Urothelium cell line (cell line): ENCODE measurements around the gene GAB4.
A peak's percentile ranks its signal among the peaks of the same experiment; 100 is the strongest.
"Not testable (repeated sequence)": the region's sequence is repeated elsewhere in the genome, so short reads cannot be mapped to it uniquely, and the experiment has no call there.

ENCODE experiments used
- DNase-seq: peaks from one replicate; pipeline ENCODE4 v3.0.0; 2011; ENCODE audit warnings: low spot score, mixed read lengths
- FAIRE-seq: peaks from 2 replicates; lab custom pipeline; 2011; peaks lifted over from hg19 to GRCh38; lab: Jason Lieb, UNC

GAB4 gene

GRCh38 chr22:17007852-17008731, at the start of gene GAB4:
TSS of gene GAB4 (minus strand) at chr22:17008222. CDS start at chr22:17008114, 108 bp downstream.
- no peak for DNase-seq
- no peak for FAIRE-seq

GRCh38 chr22:17056807-17057206, 48.8 kb upstream of the GAB4 start:
- DNase-seq: no peak
- no peak for FAIRE-seq

- DNase-seq (no peak), FAIRE-seq (peak; percentile 80)
Observed at GRCh38 chr22:17056058-17056457, 48.0 kb upstream of the GAB4 start.

GRCh38 chr22:17047656-17048055, 39.6 kb upstream of the GAB4 start:
- no peak for FAIRE-seq
- DNase-seq: no peak

GRCh38 chr22:17046566-17047348, 38.7 kb upstream of the GAB4 start:
- DNase-seq (no peak), FAIRE-seq (no peak)

GRCh38 chr22:17043521-17043920, 35.5 kb upstream of the GAB4 start:
- FAIRE-seq (no peak), DNase-seq (no peak)

GRCh38 chr22:17036842-17037711, 29.1 kb upstream of the GAB4 start:
- peak; percentile 91 for FAIRE-seq
- DNase-seq: peak; percentile 23

- DNase-seq, FAIRE-seq: not testable (repeated sequence)
Observed at GRCh38 chr22:17035976-17036841, 28.2 kb upstream of the GAB4 start.

- DNase-seq (no peak), FAIRE-seq (no peak)
Observed at GRCh38 chr22:17035246-17035645, 27.2 kb upstream of the GAB4 start.

- FAIRE-seq, DNase-seq: not testable (repeated sequence)
Observed at GRCh38 chr22:17034532-17034931, 26.5 kb upstream of the GAB4 start.

GRCh38 chr22:17032277-17032676, 24.3 kb upstream of the GAB4 start:
- DNase-seq, FAIRE-seq: not testable (repeated sequence)

- not testable (repeated sequence) for DNase-seq, FAIRE-seq
Observed at GRCh38 chr22:17024380-17024779, 16.4 kb upstream of the GAB4 start.

GRCh38 chr22:17015552-17015951, 7.5 kb upstream of the GAB4 start:
- DNase-seq, FAIRE-seq: not testable (repeated sequence)

GRCh38 chr22:17014101-17014440, 6.0 kb upstream of the GAB4 start:
- DNase-seq, FAIRE-seq: not testable (repeated sequence)

GRCh38 chr22:17013396-17014100, 5.5 kb upstream of the GAB4 start:
- FAIRE-seq (no peak), DNase-seq (no peak)

GRCh38 chr22:17012267-17012666, 4.2 kb upstream of the GAB4 start:
- no peak for FAIRE-seq

GRCh38 chr22:17009640-17010291, 1.7 kb upstream of the GAB4 start:
- no peak for FAIRE-seq
- no peak for DNase-seq

More at GRCh38 chr22:17012267-17012666, 4.2 kb upstream of the GAB4 start:
- no peak for DNase-seq

- DNase-seq (no peak), FAIRE-seq (no peak)
Observed at GRCh38 chr22:17007257-17007656, 765 bp downstream of the GAB4 start.

- FAIRE-seq (no peak), DNase-seq (no peak)
Observed at GRCh38 chr22:16989915-16990314, 18.1 kb downstream of the GAB4 start.
